Measurements from ENCODE around the gene MAEA.
A peak's percentile ranks its signal among the peaks of the same experiment; 100 is the strongest.
"Not testable (repeated sequence)": the region's sequence is repeated elsewhere in the genome, so short reads cannot be mapped to it uniquely, and the experiment has no call there.

MAEA gene

GRCh38 chr4:1324443-1325175 is 34.9 kb downstream of the MAEA start:
- not testable (repeated sequence) for DNase-seq

DNA sequence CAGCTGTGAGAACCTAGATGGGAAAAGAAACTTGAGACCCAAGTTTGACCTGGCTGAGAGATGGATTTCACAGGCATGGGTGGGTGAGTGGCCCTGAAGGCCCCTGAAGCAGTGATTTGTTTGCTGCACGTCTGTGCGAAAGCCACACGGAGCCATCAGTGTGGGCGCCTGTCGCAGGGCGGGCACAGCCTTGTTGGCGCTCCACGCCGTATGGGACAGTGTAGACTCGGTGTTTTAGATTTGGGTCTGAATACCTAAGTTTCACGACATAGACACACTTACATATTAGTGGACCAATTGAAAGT is 35.4 kb downstream of the MAEA start:
- no peak for DNase-seq

GRCh38 chr4:1325681-1326635 is 36.3 kb downstream of the MAEA start:
- DNase-seq = no peak

DNA sequence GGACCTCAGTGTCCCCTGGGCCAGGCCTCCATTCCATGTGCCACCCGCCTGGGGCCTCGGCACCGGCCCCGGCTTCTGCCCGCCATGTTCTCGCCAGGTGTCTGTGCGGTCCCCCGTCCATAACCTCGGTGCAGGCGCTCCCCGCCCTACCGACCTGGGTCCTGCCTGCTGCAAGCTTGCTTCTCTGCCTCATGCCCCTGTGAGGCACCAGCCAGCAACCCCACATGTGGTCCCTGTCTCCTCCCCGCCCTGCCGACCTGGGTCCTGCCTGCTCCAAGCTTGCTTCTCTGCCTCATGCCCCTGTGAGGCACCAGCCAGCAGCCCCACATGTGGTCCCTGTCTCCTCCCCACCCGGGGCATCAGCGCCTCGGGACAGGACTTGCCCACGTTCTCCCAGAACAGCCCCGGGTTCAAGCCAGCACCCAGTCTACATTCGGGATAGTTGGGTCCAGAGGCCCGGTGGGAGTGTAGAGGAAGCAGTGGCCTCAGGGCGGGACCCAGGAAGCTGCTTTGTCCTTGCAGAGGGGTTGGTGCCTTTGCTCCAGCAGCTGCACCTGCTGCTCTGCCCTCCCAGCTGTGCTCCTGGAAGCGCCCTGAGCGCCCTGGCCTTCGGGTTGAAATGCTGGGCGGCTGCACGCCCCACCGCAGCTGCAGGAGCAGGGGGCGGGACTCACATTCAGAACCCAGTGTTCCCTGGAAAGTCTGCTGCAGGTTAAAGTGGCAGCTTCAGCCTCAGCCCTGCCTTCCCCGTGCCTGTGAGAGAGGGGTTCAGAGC is 37.2 kb downstream of the MAEA start:
- DNase-seq = no peak

DNA sequence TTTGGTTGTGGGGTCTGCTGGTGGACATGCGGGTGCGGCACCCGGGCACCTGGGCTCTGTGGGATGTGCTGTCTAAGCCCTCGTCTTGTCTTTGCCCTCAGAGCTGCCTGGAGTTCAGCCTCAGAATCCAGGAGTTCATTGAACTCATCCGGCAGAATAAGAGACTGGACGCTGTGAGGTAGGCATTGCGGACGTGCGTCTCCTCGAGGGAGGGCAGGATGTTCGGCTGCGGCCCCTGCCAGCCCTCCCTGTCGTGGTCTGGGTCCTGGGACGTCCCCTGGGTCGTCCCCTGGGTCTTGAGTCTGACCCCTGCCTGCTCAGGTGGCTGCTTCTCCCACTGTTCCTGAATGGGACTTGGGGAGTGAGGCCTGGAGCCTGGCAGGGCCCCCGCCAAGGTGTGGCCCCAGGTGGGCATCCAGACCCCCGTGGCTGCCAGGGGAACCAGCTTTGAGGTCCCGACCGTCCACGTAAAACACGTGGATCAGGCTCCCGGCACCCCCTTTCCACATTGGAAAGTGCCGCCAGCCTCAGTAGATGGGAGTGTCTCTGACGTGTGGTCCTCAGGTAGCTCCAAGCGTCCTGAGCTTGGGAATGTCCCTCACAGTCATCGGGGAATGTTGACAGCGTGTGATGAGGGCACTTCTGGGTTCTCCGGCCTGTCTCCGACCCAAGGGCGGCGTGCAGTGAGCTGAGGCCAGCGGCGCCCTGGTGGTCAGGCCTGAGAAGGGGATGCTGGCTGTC is 38.0 kb downstream of the MAEA start:
- DNase-seq = no peak

- no peak for DNase-seq
Measured at GRCh38 chr4:1328267-1329155, 38.8 kb downstream of the MAEA start.

DNA sequence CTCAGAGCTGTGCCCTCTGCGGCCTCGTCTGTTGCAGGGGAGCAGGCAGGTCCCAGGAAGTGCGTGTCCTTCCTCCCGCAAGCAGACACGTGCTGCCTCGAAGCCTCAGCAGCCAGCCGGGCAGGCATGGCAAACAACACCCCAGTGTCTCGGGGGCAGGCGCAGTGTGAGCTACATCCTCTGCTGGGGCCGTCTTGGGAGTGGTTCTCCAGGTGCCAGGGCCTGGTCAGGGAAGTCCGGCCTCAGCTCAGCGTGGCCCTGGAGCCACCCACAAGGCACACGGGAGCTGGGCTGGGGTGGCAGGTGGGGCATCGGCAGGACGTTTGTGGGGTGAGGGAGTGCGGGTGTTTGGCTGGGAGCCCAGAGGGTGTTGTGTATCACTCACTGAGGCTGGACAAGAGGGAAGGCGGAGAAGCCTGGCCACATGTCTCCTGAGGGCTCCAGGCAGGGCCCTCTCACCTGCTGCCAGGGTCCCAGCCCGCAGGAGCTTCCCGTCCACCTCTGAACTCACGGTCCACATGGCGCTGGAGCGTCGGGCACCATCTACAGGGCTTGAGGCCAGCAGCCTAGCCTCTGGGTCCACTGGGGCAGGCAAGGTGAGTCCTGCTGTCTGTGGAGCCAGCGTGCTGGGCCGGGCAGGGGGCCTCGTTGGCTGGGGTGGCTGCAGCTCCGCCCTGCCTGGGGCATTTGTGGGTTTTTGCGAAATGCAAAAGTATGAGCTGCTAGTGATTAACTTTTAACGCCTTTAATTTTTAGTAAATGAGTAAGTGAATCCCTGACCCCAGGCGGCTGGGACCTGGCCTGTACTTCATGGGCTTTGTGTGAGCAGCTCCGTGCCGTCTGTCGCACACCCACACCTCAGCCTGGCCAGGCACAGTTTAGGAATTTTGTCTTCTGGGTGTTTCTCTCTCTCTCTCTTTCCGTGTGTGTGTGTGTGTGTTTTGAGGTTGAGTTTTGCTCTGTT is 40.0 kb downstream of the MAEA start:
- DNase-seq = peak; percentile 36

DNA sequence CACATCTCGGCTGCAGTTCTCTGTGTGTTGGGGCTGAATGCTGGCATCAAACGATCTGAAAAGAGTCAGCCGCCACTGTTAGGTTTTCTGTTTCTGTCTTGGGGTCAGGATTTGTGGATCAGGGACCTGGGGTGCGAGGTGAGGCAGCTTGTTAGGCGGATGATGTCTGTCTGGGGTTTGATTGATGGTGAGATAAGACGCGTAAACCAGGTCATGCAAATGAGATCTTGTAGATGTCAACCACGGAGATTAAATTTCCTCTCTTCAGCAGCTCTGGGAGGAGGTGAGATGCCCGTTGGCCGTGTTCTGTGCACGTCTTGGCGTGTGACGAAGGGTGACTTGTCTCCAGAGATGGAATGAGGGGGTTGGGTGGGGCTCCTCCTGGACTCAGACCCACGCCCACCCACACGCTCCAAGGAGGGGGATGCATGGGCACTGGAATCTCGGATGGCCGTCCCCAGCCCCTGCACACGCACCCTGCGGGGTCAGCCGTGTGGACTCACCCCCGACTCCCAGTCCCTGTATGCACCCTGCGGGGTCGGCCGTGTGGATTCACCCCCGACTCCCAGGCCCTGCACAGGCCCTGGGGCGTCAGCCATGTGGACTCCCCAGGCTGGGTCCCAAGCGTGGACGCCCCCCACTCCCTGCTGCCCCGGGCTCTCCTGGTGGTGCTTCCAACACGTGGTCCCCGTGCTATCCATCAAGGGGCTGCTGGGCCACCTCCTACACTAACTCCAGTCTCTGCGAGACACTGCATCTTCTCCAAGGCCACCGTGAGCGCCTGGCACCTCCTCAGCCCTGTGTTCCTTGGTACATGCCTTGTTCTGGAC is 41.3 kb downstream of the MAEA start:
- DNase-seq = peak; percentile 59

- DNase-seq = no peak
Measured at GRCh38 chr4:1331591-1332353, 42.1 kb downstream of the MAEA start.

GRCh38 chr4:1332686-1333085 is 43.0 kb downstream of the MAEA start:
- no peak for DNase-seq

- no peak for DNase-seq
Measured at GRCh38 chr4:1333256-1333655, 43.6 kb downstream of the MAEA start.

GRCh38 chr4:1333851-1334578 is 44.3 kb downstream of the MAEA start:
- not testable (repeated sequence) for DNase-seq

- DNase-seq = no peak
Measured at GRCh38 chr4:1334579-1334895, 44.8 kb downstream of the MAEA start.

- not testable (repeated sequence) for DNase-seq
Measured at GRCh38 chr4:1335193-1335883, 45.6 kb downstream of the MAEA start.

GRCh38 chr4:1336088-1336491 is 46.4 kb downstream of the MAEA start:
- DNase-seq = no peak

- DNase-seq = no peak
Measured at GRCh38 chr4:1337376-1337831, 47.7 kb downstream of the MAEA start.

Measured in activated CD4-positive, alpha-beta T cell treated with anti-CD3 and anti-CD28 coated beads, Interleukin-2, amount 50 U/mL, for 1 hour (primary cell).